Gastrocnemius medialis (tissue), 4 donors: ENCODE results near the gene ST6GALNAC3.

ENCODE experiments used
- CTCF ChIP-seq, 5 experiments: fragments of 450-650 bp in 3 of 5; fragments of 200-600 bp in 2 of 5; sonication (generic) in 2 of 5; IDR thresholded peaks in 4 of 5; conservative IDR thresholded peaks in 1 of 5; 1 replicate in 4 of 5; 2 replicates in 1 of 5; pipeline ENCODE4 v1.5.1; 2016 to 2019; ENCODE audit warnings: antibody characterized with exemption in 5 of 5, mild to moderate bottlenecking in 3 of 5, moderate library complexity in 3 of 5
- POLR2A ChIP-seq, 2 donors: fragments of 450-650 bp; IDR thresholded peaks; one replicate each; pipeline ENCODE4 v1.6.1; 2017; ENCODE audit warnings: antibody characterized with exemption in 2 of 2, mild to moderate bottlenecking in 2 of 2, moderate library complexity in 2 of 2

DNA sequence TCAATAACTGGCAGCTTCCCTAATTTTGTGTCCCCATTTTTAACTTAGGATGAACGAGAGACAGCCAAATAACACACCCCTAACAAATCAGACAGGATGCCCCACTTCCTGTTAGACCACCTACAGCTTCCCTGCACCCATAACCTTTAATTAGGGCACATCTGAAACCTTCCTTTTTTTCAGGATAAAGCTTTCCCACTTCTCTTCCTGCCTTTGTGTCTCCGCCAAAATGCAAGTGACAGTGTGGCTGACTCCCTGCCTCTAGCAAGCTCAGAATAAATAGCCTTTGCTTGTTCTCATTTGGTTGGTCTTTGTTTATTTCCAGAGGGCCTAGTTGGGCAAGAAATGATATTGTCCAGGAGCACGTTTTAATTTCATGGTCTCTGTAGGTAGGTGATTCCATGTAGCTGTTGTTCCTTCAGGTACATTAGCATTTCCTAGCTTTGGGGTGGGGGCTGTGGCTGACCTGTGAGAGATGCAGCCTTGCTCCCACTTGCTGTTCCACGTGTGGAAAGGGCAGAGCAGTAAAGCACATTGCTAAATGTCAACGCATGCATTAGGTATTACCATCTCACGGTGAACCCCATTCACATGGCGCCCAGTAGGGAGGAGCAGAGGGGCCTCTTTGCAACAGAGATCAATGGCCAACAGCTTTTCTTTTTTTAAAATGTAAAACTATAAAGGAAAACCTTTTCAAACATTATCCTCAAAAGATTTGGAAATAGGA is 154.9 kb downstream of the ST6GALNAC3 start:
- no peak for TF ChIP-seq CTCF (IDR thresholded peaks at IDR 0.05 in 4 of 5, conservative IDR thresholded peaks at IDR 0.05 in 1 of 5)
- no peak for TF ChIP-seq POLR2A (IDR thresholded peaks at IDR 0.05)
